NB4 (cell line): ENCODE measurements around the gene FNIP1.
"Not testable (repeated sequence)": the region's sequence is repeated elsewhere in the genome, so short reads cannot be mapped to it uniquely, and the experiment has no call there.

Source experiments
- DNase-seq: peaks from one replicate; pipeline ENCODE4 v3.0.0; 2010; ENCODE audit warnings: low read depth
- H3K4me3 ChIP-seq: one replicate; pipeline ENCODE4 v1.5.1; 2011; ENCODE audit warnings: mild to moderate bottlenecking, low read depth, low read length, moderate library complexity
- MYC ChIP-seq: IDR thresholded peaks from 2 replicates; pipeline ENCODE4 v1.6.1; 2011; ENCODE audit warnings: low read depth, low read length
- POLR2A ChIP-seq: IDR thresholded peaks from 2 replicates; pipeline ENCODE4 v1.6.1; 2011; ENCODE audit warnings: mild to moderate bottlenecking; ENCODE audit not compliant: insufficient read length; ENCODE audit errors: extremely low read depth
- TF ChIP-seq, protein P1 (sequence below): IDR thresholded peaks from 2 replicates; pipeline ENCODE4 v1.6.1; 2011; ENCODE audit warnings: low read depth, low read length
- TF ChIP-seq, protein P2 (sequence below): IDR thresholded peaks from one replicate; pipeline ENCODE4 v1.5.1; 2012; ENCODE audit warnings: low read depth, low read length

Gene FNIP1

DNA sequence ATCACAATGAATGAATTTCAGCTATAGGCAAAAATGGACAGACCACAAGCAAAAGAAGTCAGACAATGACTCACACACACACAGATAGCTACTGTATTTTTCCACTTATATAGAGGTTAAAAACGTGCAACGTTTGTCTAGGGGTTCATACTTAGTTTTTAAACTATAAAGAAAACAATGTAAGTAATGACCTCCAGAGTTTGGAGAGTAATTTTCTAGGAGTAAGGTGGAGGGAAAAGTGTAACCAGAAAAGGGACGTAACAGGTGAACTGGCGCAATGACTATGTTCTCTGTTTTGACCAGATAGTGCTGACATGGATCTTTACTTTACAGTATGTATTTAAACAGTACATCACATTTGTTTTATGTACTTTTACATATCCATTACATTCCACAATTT lies 51.1 kb downstream of the FNIP1 start:
- no peak for DNase-seq
- H3K4me3 ChIP-seq = no peak overlapping the region
- TF ChIP-seq, protein P1, sequence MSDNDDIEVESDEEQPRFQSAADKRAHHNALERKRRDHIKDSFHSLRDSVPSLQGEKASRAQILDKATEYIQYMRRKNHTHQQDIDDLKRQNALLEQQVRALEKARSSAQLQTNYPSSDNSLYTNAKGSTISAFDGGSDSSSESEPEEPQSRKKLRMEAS = no peak
- no peak for TF ChIP-seq POLR2A
- TF ChIP-seq, protein P2, sequence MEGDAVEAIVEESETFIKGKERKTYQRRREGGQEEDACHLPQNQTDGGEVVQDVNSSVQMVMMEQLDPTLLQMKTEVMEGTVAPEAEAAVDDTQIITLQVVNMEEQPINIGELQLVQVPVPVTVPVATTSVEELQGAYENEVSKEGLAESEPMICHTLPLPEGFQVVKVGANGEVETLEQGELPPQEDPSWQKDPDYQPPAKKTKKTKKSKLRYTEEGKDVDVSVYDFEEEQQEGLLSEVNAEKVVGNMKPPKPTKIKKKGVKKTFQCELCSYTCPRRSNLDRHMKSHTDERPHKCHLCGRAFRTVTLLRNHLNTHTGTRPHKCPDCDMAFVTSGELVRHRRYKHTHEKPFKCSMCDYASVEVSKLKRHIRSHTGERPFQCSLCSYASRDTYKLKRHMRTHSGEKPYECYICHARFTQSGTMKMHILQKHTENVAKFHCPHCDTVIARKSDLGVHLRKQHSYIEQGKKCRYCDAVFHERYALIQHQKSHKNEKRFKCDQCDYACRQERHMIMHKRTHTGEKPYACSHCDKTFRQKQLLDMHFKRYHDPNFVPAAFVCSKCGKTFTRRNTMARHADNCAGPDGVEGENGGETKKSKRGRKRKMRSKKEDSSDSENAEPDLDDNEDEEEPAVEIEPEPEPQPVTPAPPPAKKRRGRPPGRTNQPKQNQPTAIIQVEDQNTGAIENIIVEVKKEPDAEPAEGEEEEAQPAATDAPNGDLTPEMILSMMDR = no peak
- no peak for TF ChIP-seq MYC

DNA sequence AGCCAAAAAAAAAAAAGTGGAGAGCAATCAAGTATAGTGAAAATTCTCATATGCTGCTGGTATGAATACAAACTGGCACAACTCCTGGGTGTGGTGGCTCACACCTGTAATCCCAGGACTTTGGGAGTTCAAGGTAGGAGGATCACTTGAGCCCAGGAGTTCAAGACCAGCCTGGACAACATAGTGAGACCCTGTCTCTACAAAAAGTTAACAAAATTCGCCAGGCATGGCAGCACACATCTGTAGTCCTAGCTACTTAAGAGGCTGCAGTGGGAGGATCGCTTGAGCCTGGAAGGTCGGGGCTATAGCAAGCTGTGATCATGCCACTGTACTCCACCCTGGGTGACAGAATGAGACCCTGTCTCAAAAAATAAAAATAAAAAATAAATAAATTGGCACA lies 51.7 kb downstream of the FNIP1 start:
- DNase-seq = no peak
- H3K4me3 ChIP-seq = no peak overlapping the region
- TF ChIP-seq, protein P2 = no peak
- TF ChIP-seq, protein P1 = no peak
- TF ChIP-seq POLR2A = no peak
- no peak for TF ChIP-seq MYC

DNA sequence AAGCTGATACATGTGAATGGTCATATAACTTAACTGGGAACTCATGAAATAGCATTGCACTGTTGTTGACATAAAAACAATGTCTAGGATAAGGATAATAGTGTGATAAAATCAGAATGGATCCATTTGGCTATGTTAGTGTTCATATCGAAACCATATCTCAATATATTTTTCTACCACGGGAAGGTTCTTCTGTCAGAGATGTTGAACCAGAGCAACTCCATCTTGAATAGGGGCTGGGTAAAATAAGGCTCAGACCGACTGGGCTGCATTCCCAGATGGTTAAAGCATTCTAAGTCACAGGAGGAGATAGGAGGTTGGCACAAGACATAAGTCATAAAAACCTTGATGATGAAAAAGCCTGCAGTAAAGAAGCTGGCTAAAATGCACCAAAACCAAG lies 56.3 kb downstream of the FNIP1 start:
- no peak for DNase-seq
- H3K4me3 ChIP-seq = no peak overlapping the region
- TF ChIP-seq, protein P2 = no peak
- TF ChIP-seq MYC = no peak
- no peak for TF ChIP-seq POLR2A
- TF ChIP-seq, protein P1 = no peak

DNA sequence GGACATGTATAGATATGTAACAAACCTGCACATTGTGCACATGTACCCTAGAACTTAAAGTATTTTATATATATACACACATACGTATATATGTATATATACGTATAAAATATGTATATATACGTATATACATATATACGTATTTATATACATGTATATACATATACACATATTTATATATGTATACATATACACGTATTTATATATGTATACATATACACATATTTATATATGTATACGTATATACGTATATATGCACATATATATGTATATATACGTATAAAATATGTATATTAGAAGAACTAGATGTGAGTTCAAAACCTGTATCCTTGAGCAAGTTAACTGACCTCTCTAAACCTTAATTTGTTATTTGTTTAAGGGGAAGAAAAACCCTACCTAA lies 61.4 kb downstream of the FNIP1 start:
- TF ChIP-seq, protein P2 = no peak
- no peak for TF ChIP-seq POLR2A
- TF ChIP-seq, protein P1 = no peak
- no peak for DNase-seq
- H3K4me3 ChIP-seq = no peak overlapping the region

DNA sequence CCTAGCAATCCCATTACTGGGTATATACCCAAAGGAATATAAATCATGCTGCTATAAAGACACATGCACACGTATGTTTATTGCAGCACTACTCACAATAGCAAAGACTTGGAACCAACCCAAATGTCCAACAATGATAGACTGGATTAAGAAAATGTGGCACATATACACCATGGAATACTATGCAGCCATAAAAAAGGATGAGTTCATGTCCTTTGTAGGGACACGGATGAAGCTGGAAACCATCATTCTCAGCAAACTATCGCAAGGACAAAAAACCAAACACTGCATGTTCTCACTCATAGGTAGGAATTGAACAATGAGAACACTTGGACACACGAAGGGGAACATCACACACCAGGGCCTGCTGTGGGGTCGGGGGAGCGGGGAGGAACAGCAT lies 61.9 kb downstream of the FNIP1 start:
- DNase-seq, H3K4me3 ChIP-seq: not testable (repeated sequence)

DNA sequence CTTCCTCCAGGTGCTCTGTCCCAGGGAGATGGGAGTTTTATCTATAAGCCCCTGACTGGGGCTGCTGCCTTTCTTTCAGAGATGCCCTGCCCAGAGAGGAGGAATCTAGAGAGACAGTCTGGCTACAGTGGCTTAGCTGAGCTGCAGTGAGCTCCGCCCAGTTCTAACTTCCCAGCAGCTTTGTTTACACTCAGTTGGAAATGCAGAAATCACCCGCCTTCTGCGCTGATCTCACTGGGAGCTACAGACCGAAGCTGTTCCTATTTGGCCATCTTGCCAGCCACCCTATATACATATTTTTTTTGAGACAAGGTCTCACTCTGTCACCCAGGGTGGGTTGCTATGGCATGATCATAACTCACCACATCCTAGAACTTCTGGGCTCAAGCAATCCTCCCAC lies 67.5 kb downstream of the FNIP1 start:
- DNase-seq, H3K4me3 ChIP-seq: not testable (repeated sequence)

DNA sequence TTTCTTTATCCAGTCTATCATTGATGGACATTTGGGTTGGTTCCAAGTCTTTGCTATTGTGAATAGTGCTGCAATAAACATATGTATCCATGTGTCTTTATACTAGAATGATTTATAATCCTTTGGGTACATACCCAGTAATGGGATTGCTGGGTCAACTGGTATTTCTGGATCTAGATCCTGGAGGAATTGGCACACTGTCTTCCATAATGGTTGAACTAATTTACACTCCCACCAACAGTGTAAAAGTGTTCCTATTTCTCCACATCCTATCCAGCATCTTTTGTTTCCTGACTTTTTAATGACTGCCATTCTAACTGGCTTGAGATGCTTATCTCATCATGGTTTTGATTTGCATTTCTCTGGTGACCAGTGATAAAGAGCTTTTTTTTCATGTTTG lies 72.7 kb downstream of the FNIP1 start:
- not testable (repeated sequence) for H3K4me3 ChIP-seq, DNase-seq

DNA sequence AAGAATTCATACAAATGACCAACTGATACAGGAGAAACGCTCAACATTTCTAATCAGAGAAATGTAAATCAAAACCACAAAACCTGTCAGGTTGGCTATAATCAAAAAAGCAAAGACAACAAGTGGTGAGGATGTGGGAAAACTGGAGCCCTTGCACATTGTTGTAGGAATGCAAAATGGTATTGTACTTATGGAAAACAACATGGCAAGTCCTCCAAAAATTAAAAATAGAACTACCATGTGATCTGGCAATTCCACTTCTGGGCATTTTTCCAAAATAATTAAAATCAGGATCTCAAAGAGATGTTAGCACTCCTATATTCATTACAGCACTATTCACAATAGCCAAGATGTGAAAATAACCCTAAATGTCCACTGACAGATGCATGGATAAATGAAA lies 76.1 kb downstream of the FNIP1 start:
- no peak for DNase-seq
- TF ChIP-seq MYC (no peak), POLR2A (no peak)
- TF ChIP-seq, protein P2 = no peak
- TF ChIP-seq, protein P1 = no peak

More for the DNA sequence above, 76.1 kb downstream of the FNIP1 start:
- no peak overlapping the region for H3K4me3 ChIP-seq
